Colonic mucosa (tissue), 4 donors: ENCODE data around the gene TCF4. TPM values are rescaled to one million over a fixed set of nuclear protein-coding genes. Genes with fewer than 3 reads are reported as not detected.

Source experiments
- DNase-seq: peaks from one replicate; pipeline ENCODE4 v3.0.0-alpha.2; 2020
- H3K27ac ChIP-seq: fragments of 200-600 bp; one replicate; pipeline ENCODE4 v1.8.0; 2021
- H3K27me3 ChIP-seq: fragments of 200-600 bp; one replicate; pipeline ENCODE4 v1.8.0; 2021
- H3K36me3 ChIP-seq: fragments of 200-600 bp; one replicate; pipeline ENCODE4 v1.8.0; 2021
- H3K4me1 ChIP-seq: fragments of 200-600 bp; one replicate; pipeline ENCODE4 v1.8.0; 2021; ENCODE audit warnings: mild to moderate bottlenecking
- H3K4me3 ChIP-seq: fragments of 200-600 bp; one replicate; pipeline ENCODE4 v1.8.0; 2021
- H3K9ac ChIP-seq, 2 donors: one replicate each; pipeline ENCODE4 v1.7.0; 2013; ENCODE audit warnings: control low read depth in 2 of 2, low read depth in 2 of 2, low read length in 2 of 2
- H3K9me3 ChIP-seq: fragments of 200-600 bp; one replicate; pipeline ENCODE4 v1.8.0; 2021
- CTCF ChIP-seq: fragments of 200-600 bp; IDR thresholded peaks from one replicate; pipeline ENCODE4 v1.8.0; 2022; ENCODE audit warnings: antibody characterized with exemption, mild to moderate bottlenecking
- intact Hi-C: fragments of 100-400 bp; cut with DNase I; formaldehyde crosslinking; loops from one replicate; pipeline ENCODE4 v1.14.1; 2022
- total RNA-seq, 2 donors: library from RNA; stranded (reverse); fragmentation: NEBNext Ultra II Directional in 1 of 2; extraction: Animal tissue kit (Norgen Biotek cat#: 25700) in 1 of 2; gene quantifications; one replicate each; pipeline ENCODE4 v1.2.1, GENCODE V29; 2021
- donor health status: healthy.
- donor health status: DM: no; HTN: no; CAD: no.
- donor health status: DM: no; HTN: no; CAD: no.

TCF4 gene
- total RNA-seq, 2 donors from 2014 or later: 9.8 to 29.0 TPM

- Histone ChIP-seq H3K9ac (no peak overlapping the region), H3K27me3 (no peaks in the 10 kb centered on the region), H3K4me1 (no peaks in the 10 kb centered on the region), H3K9me3 (no peaks in the 10 kb centered on the region), H3K4me3 (no peak overlapping the region), H3K27ac (no peak overlapping the region), H3K36me3 (no peaks in the 10 kb centered on the region)
- no peak for DNase-seq
- intact Hi-C loops: no loop called here
- no peak for TF ChIP-seq CTCF
Measured at GRCh38 chr18:55534996-55535395, 53.0 kb downstream of the TCF4 start.

DNA sequence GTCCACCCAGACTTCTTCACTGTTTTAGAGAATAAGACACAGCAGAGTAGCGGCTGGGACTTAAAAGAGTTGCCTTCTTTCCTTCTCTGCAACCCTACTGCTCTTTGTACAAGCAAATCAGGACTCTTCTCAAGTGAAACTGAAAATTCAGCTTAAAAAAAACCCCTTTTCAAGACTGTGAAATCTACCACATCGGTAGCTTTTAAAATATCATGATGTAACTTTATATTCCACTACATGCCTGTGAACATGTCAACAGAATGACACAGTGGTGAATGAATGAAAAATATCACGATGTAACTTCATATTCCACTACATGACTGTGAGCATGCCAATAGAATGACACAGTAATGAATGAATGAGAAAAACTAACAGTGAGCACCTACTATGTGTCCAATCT is 53.4 kb downstream of the TCF4 start:
- intact Hi-C loops: no loop called here
- Histone ChIP-seq H3K4me1 (no peaks in the 10 kb centered on the region), H3K36me3 (no peaks in the 10 kb centered on the region), H3K9ac (no peak overlapping the region), H3K4me3 (no peak overlapping the region), H3K9me3 (no peaks in the 10 kb centered on the region), H3K27ac (no peak overlapping the region), H3K27me3 (no peaks in the 10 kb centered on the region)
- no peak for TF ChIP-seq CTCF
- DNase-seq: no peak

- Histone ChIP-seq H3K27me3 (no peaks in the 10 kb centered on the region), H3K9me3 (no peaks in the 10 kb centered on the region), H3K27ac (no peak overlapping the region), H3K4me3 (no peak overlapping the region), H3K9ac (no peak overlapping the region), H3K4me1 (no peaks in the 10 kb centered on the region), H3K36me3 (no peaks in the 10 kb centered on the region)
- TF ChIP-seq CTCF: no peak
- DNase-seq: no peak
- intact Hi-C loops: no loop called here
Measured at GRCh38 chr18:55530166-55530565, 57.8 kb downstream of the TCF4 start.

GRCh38 chr18:55529581-55529980 is 58.4 kb downstream of the TCF4 start:
- intact Hi-C loops: no loop called here
- Histone ChIP-seq H3K9me3 (no peaks in the 10 kb centered on the region), H3K27ac (no peak overlapping the region), H3K27me3 (no peaks in the 10 kb centered on the region), H3K36me3 (no peaks in the 10 kb centered on the region), H3K4me3 (no peak overlapping the region), H3K4me1 (no peaks in the 10 kb centered on the region), H3K9ac (no peak overlapping the region)
- no peak for TF ChIP-seq CTCF
- no peak for DNase-seq

DNA sequence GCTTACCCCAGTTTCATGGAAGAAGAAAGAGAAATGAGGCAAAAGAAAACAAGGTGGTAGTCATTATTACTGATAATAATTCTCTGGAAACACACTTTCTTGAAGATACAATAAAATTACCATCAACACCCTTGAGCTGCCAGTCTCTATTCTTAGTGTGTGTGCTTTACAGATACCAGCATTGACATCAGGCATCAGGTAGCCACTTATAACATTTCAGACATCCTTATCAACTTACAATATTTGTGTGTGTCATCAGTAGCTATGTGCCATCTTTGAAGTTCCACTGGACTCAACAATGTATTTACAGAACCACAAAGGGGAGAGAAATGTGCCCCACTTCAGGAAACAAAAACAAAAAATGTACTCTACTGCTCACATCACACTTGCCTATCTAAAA is 62.1 kb downstream of the TCF4 start:
- H3K27ac ChIP-seq: no peak overlapping the region
- no peak for TF ChIP-seq CTCF
- H3K36me3 ChIP-seq: no peaks in the 10 kb centered on the region
- H3K9ac ChIP-seq: no peak overlapping the region
- H3K27me3 ChIP-seq: no peaks in the 10 kb centered on the region
- no peak for DNase-seq
- H3K4me3 ChIP-seq: no peak overlapping the region
- intact Hi-C loops: no loop called here
- H3K4me1 ChIP-seq: no peaks in the 10 kb centered on the region
- H3K9me3 ChIP-seq: no peaks in the 10 kb centered on the region
